Hindlimb muscle (tissue), 1 donor: Measurements from ENCODE around the gene SERP2. TPM values are rescaled to one million over a fixed set of nuclear protein-coding genes. Genes with fewer than 3 reads are reported as not detected.

Source experiments
- DNase-seq: peaks from one replicate; pipeline ENCODE4 v3.0.0-alpha.2; 2013
- polyA plus RNA-seq: library from polyadenylated mRNA; unstranded; fragments of 120-200 nt; gene quantifications from one replicate; pipeline ENCODE4 v1.2.1, GENCODE V29; 2013; ENCODE audit not compliant: insufficient read length

SERP2 gene
- polyA plus RNA-seq, 1 donor = 4.5 TPM

GRCh38 chr13:44359983-44360375 is 13.6 kb upstream of the SERP2 start:
- DNase-seq = no peak

- DNase-seq = no peak
These were observed 11.1 kb upstream of the SERP2 start for GRCh38 chr13:44362394-44363040.

GRCh38 chr13:44363631-44364344 is 9.8 kb upstream of the SERP2 start:
- DNase-seq = no peak

GRCh38 chr13:44364345-44365000 is 9.2 kb upstream of the SERP2 start:
- DNase-seq = no peak

- no peak for DNase-seq
These were observed 8.6 kb upstream of the SERP2 start for GRCh38 chr13:44365008-44365407.

- no peak for DNase-seq
These were observed 7.7 kb upstream of the SERP2 start for GRCh38 chr13:44365899-44366298.

GRCh38 chr13:44368062-44368591 is 5.5 kb upstream of the SERP2 start:
- no peak for DNase-seq

- no peak for DNase-seq
These were observed 4.8 kb upstream of the SERP2 start for GRCh38 chr13:44368599-44369368.

GRCh38 chr13:44371421-44371820 is 2.2 kb upstream of the SERP2 start:
- DNase-seq = no peak

- no peak for DNase-seq
These were observed 400 bp upstream of the SERP2 start for GRCh38 chr13:44373247-44373600.

- DNase-seq = no peak
These were observed 706 bp downstream of the SERP2 start for GRCh38 chr13:44374348-44374712.

GRCh38 chr13:44378277-44378676 is 4.7 kb downstream of the SERP2 start:
- no peak for DNase-seq

- DNase-seq = no peak
These were observed 6.3 kb downstream of the SERP2 start for GRCh38 chr13:44379885-44380284.

- DNase-seq = no peak
These were observed 7.0 kb downstream of the SERP2 start for GRCh38 chr13:44380404-44381165.

GRCh38 chr13:44382635-44383145 is 9.1 kb downstream of the SERP2 start:
- no peak for DNase-seq

- DNase-seq = no peak
These were observed 10.3 kb downstream of the SERP2 start for GRCh38 chr13:44383945-44384344.

GRCh38 chr13:44384778-44385177 is 11.2 kb downstream of the SERP2 start:
- no peak for DNase-seq

GRCh38 chr13:44385401-44385800 is 11.8 kb downstream of the SERP2 start:
- no peak for DNase-seq

GRCh38 chr13:44385847-44386246 is 12.2 kb downstream of the SERP2 start:
- no peak for DNase-seq

- no peak for DNase-seq
These were observed 13.4 kb downstream of the SERP2 start for GRCh38 chr13:44386913-44387556.

- DNase-seq = no peak
These were observed 14.9 kb downstream of the SERP2 start for GRCh38 chr13:44388427-44389059.
